H1 (cell line): ENCODE data around the gene NADK. TPM values are rescaled to one million over a fixed set of nuclear protein-coding genes. Genes with fewer than 3 reads are reported as not detected.

Source experiments
- CHD2 ChIP-seq: IDR thresholded peaks from 2 replicates; pipeline ENCODE4 v1.6.1; 2012; ENCODE audit warnings: low read length, improper control_type of control experiment
- polyA plus RNA-seq, 7 experiments: library from polyadenylated mRNA; depleted of rRNA in 3 of 7; stranded (reverse) in 5 of 7; unstranded in 2 of 7; fragments of >200 nt in 5 of 7; fragments of 200-250 nt in 2 of 7; gene quantifications; 1 replicate in 5 of 7; 2 replicates in 1 of 7; 4 replicates in 1 of 7; pipeline versions ENCODE4 v1.2.1 to v1.2.3, GENCODE V29; 2011 to 2013; ENCODE audit warnings: missing spikeins in 2 of 7, mixed read lengths in 2 of 7
- total RNA-seq: library from RNA; stranded (reverse); fragmentation: NEBNext Ultra II Directional; extraction: Animal tissue kit (Norgen Biotek cat#: 25700); gene quantifications from 2 replicates; pipeline ENCODE4 v1.2.1, GENCODE V29; 2021

NADK gene
- total and polyA plus RNA-seq, 2 of the 8 experiments (the other 6 are each of a cell fraction or from before 2014, with no cell fraction given), result 78.0 to 89.7 TPM

GRCh38 chr1:1802871-1803270 is 24.6 kb upstream of the NADK start (continued):
- no peak for TF ChIP-seq CHD2
